Measurements from ENCODE around the gene BABAM2.

GRCh38 chr2:28163028-28163427 lies 272.5 kb downstream of the BABAM2 start:
- TF ChIP-seq CTCF (IDR thresholded peaks at IDR 0.05), result no peak
- no peak for TF ChIP-seq POLR2A (IDR thresholded peaks at IDR 0.05)
- no peak for TF ChIP-seq EP300 (IDR thresholded peaks at IDR 0.05; ENCODE audit: low read depth)

Data from transverse colon (tissue), 3 donors.